Urothelium cell line (cell line): Measurements from ENCODE around the gene EEF1AKMT2.

Source experiments
- DNase-seq: peaks from one replicate; pipeline ENCODE4 v3.0.0; 2011; ENCODE audit warnings: low spot score, mixed read lengths
- FAIRE-seq: peaks from 2 replicates; lab custom pipeline; 2011; peaks lifted over from hg19 to GRCh38; lab: Jason Lieb, UNC

The EEF1AKMT2 gene

DNA sequence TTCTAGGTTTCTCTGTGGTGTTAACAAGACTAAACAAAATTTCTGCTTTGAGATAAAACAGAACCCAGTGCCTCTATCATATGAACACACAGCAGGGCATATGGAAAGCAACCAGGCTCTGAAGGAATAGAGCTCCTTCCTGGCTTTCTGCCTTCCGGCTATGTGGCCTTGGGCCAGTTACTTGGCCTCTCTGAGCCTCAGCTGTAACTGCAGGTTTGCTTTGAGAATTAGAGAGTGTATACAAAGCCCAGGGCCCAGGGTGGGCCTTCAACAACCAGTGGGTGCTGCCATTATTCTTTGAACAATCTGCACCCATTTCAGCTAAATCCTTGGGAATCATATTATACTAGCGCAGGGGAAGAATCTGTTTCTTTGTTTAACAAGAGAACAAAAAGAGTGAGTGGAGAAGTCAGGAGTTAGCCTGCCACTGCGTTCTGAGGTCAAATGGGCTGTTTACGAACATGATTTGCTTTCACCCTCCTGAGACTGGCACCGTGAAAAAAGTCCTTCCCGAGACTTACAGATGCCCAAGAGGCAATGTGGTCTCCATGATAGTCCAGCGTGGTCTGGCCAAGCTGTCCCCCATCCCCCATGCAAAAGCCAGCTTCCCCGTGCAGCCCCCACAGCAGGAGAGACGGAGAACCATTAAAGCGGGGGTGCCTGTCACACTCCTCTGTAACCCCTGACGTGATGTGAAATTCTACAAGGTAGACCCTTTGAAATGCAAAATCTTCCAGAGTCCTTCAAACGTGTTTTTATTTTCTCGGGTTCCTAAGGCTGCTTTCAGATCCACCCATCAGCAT, 52.4 kb downstream of the EEF1AKMT2 start:
- no peak for FAIRE-seq
- DNase-seq: no peak

DNA sequence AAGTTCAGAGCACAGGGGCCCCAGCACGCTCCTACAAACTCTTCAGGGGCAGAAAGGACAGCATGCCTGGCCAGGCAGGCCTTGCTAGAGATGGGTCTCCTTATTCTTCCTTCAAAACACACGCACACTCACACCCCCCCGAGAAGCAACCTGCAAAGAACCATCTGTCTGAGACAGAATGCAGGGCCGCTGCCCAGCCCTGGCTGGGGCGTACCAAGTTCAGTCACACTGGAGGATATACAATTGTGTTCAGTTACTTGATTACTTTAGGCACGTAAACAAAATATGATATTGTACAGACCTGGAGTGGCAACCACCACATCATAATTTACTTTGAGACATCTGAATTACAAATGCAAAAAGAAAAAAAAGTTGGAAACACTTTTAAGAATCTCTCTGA, 53.2 kb downstream of the EEF1AKMT2 start:
- FAIRE-seq (no peak), DNase-seq (no peak)

- FAIRE-seq (no peak), DNase-seq (no peak)
Observed at GRCh38 chr10:124737708-124738107, 54.0 kb downstream of the EEF1AKMT2 start.

- DNase-seq: no peak
- no peak for FAIRE-seq
Observed at GRCh38 chr10:124737221-124737620, 54.5 kb downstream of the EEF1AKMT2 start.

GRCh38 chr10:124736491-124737136, 55.1 kb downstream of the EEF1AKMT2 start:
- DNase-seq: no peak
- FAIRE-seq: no peak

DNA sequence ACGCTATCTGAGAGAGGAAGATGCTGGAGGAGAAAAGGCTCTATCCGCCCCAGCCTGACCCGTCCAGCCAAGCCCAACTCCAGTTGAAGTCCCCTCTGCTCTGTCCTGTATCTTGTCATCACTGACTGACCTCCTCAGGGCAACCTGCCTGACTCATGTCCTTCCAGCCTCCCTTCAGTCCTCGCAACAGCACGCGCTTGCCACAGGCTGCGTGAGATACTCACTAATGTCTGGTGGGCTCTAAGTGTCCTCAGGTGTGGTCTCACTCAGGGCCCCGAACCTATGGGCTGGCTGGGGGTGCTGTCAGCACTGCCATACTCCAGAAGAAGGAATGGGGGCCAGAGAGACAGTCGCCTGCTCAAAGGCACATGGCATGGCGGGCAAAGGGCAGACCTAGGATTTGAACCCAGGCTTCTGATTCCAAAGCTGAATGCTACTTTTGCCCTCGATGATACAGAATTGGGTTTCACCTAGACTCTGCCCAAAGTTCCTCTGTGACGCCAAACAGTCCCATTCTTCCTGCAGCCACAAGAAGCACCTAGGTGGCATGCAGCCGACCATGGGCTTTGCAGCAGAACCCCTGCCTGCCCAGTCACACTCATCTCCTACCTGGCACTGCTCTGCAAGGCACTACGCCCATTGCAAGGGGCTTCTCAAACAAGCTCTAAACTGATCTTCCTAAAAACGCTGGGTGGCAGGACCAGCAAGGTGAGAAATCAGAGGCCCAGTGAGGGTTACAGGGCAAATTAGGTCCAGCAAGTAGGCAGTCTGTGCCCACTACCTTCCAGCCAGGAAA, 56.0 kb downstream of the EEF1AKMT2 start:
- FAIRE-seq (no peak), DNase-seq (no peak)

DNA sequence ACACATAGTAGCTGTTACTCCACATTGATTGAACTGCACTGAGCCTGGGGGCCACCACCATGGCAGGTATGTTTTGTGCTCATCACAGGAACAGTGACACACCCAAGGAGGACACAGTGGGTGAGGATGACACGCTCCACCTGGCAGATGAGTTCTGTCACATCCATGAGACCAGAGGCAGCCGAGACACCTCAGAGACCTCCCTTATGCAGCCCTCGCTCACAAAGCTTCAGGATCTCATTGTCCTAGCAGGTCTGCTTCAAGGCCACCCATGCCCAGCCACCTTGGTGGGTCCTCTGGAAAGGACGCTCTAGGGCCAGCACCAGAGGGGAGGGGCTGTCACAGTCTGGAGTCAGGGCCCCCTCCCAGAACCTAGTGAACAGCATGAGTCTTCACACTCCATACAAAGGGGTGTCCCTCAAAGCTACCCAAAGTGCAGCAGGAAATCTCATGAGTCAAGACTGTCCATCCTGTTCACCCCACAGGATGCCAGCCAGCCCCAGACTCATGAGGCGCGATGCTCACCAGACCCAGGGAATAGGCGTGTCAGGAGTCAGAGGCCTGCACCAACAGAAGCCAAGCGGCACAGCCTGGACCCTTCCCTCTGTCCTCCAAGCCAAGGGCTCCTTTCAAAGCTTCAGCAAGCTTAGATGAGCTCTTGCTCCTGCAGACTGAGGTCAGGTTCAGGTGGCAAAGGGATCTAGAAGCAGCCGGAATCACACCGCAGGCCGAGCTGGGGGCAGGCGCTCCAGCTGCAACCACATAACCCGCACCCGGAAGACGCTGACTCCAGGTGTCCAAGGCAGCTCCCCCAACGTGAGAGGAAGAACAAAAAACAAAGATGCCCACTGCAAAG, 57.1 kb downstream of the EEF1AKMT2 start:
- no peak for FAIRE-seq
- DNase-seq: no peak

GRCh38 chr10:124733571-124734245, 58.0 kb downstream of the EEF1AKMT2 start:
- FAIRE-seq: no peak

DNA sequence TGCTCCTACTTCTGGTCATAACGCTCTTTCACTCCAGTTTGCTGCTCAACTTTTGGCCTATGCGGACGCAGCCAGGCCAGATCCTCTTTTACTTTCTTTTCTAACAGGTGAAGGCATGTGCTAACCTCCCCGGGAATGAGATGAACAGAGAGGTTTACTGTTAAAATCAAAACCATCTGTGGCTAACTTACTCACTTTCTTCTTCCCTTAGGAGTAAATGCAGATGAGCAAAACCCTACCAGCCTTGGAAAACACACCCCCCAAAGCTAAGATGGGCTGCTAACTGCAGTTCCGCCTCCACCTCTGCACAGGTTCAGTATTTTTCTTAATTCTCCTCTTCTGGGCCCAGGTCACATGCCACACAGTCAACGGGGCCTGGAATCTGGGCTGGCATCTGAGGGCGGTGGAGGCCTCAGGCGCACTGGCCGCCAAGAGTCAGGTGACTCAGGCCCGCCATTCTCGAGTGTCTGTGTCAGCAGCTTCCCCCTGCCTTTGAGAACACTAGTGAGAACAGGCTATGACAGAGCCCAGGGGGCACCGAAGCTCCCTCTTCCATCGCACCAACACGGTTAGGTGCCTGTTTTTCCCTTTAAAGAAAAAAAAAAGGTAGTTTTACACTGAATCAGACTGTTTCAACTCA, 58.6 kb downstream of the EEF1AKMT2 start:
- FAIRE-seq (no peak), DNase-seq (no peak)

More at GRCh38 chr10:124733571-124734245, 58.0 kb downstream of the EEF1AKMT2 start:
- DNase-seq: no peak

- DNase-seq: no peak
- no peak for FAIRE-seq
Observed at GRCh38 chr10:124731551-124731950, 60.1 kb downstream of the EEF1AKMT2 start.

GRCh38 chr10:124730790-124731189, 60.9 kb downstream of the EEF1AKMT2 start:
- FAIRE-seq (no peak), DNase-seq (no peak)

DNA sequence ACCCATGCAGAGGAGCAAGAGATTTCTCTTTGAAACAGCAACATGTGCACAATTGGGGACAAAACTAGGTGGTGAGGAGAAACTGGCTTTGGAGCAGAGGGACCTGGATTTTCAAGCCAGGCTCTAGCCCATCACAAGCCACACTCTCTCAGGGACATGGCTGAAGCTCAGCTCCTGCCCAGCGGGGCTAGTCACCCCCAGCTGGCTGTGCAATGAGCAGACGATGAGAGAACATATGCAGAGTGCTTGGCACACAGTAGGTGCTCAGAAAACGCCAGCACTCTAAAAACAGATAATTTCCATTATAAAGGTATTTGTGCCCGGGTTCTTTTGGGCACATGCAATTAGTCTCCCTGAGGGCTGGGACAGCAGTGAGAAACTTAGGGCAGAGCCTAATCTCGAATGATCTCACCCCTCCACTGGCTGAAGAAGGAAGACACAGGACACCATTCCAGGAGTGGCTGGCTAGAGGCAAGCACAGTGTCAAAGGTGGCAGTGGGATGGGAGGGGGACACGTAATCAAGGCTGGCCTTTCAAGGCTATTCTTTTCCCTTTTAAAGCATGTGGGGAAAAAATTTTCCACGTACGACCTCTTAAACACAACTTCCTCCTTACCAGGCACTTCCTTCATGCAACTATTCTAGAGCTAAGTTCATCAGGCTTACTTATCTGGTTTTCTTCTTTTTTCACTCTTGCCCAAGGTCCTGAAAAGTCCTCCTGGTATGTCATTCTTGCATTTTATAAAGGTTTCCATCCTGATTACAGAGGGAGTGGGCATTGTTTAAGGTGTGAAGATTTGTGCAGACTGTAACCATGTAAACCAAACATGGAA, 62.6 kb downstream of the EEF1AKMT2 start:
- no peak for FAIRE-seq
- no peak for DNase-seq

DNA sequence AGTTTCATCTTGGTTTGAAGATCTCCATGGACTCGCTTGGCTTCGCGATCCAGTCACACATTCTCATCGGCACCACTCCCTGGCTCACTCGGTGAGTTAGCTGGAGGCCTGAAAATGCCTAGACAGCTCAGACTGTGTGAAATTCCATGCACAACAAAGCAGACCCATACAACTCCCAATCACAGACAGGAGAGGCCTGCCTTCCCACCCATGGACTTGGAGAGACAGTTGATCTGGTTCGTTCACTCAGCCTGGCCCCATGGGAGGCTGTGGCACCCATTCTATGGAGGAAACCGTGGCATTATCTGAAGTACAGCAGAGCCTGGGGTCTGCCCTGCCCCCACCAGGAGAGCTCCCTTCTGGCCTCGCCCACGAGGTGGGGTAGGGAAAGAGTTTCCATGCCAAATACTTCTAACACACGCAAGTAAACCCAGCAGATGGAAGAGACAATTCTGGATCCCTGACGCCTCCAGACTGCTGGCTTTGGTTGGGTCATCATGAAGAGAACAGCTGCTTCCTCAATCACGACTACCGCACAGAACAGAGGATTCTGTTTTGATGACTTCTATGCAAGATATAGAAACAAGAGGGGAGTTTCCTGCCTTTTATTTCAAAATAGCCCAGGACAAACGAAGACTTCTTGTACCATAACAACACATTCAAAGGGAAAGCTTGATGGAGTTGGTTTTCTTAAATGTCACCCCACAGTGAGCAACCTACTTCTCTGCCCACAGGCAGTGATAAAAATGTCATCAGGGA, 63.4 kb downstream of the EEF1AKMT2 start:
- DNase-seq: no peak
- no peak for FAIRE-seq

GRCh38 chr10:124727361-124727960, 64.2 kb downstream of the EEF1AKMT2 start:
- FAIRE-seq (no peak), DNase-seq (no peak)

DNA sequence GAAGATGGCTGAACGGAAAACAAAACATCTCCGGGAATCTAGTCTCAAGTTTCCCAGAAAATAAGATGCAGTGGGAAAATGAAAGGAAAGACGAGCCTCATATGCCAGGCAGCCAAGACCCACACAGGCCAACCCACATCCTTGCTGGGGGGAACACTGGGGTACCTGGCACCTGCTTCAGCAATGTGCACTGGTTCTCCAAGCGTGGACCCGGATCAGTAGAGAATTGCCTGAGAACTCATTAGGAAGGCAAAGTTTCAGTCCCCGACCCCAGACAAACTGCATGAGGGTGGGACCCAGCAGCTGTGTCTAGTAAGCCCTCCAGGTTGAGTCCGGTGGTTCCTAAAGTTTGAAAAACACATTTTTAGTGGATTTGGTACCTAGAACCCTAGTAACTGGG, 65.9 kb downstream of the EEF1AKMT2 start:
- FAIRE-seq: no peak
- no peak for DNase-seq

GRCh38 chr10:124725171-124725631, 66.5 kb downstream of the EEF1AKMT2 start:
- DNase-seq: no peak
- FAIRE-seq: no peak

DNA sequence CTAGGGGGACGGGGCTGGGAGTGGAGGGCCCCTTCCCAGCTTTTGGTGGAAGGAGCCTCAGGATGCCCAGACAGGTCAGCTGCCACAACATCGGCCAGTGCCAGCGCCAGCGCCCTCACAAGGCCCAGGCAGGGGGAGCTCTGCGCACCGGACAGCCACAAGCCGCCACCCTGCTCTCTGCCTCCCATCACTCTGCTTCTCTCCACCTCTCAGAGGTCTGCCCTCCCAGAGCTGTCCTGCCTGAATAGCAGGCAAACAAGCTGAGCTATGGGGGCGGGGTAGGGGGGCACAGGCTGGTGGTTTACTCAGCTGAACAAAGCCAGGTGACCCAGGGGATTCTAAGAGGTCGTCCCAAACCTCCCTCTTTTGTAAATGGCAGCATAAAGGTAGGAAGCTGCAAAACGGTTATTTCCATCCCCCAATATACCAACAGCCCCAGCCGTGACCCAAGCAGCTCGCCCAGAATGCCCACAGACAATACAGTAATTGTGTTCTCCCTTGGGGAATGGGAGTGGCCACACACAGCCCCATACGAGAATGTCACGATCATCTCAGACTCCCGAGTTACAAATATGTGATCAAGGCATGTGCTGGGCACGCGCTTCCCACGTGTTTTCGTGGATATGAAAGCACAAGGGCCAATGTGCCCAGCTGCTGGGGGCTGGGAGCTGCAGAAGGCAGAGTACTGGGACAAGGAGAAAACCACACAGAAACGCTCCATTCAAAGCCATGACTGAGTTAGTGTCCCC, 67.2 kb downstream of the EEF1AKMT2 start:
- FAIRE-seq (no peak), DNase-seq (peak; percentile 32)
